ENCODE measurements around the gene PSAP.

- TF ChIP-seq EZH2phosphoT487 (IDR thresholded peaks at IDR 0.05; ENCODE audit: unreplicated experiment) (no peak), CTCF (conservative IDR thresholded peaks at IDR 0.05; ENCODE audit: low read depth in 2 of 2) (no peak), EZH2 (IDR thresholded peaks at IDR 0.05; ENCODE audit: low read depth, unreplicated experiment) (no peak), STAT1 (IDR thresholded peaks at IDR 0.05; ENCODE audit: unreplicated experiment) (no peak), POLR2AphosphoS5 (IDR thresholded peaks at IDR 0.05; ENCODE audit: low read depth) (no peak), CREB1 (CRISPR knock-in tag; IDR thresholded peaks at IDR 0.05; ENCODE audit: low read depth) (no peak), NANOG (IDR thresholded peaks at IDR 0.05; ENCODE audit: borderline replicate concordance) (no peak), REST (IDR thresholded peaks at IDR 0.05; ENCODE audit: unreplicated experiment) (no peak), ETS1 (IDR thresholded peaks at IDR 0.05) (no peak), JUNB (IDR thresholded peaks at IDR 0.05; ENCODE audit: unreplicated experiment) (no peak), ZNF331 (CRISPR knock-in tag; IDR thresholded peaks at IDR 0.05; ENCODE audit: low read depth) (no peak)
Observed at GRCh38 chr10:71816936-71817618, 34.0 kb downstream of the PSAP start.
